GM04503 (cell line): Measurements from ENCODE around the gene BLTP2.

Experiments used
- DNase-seq: peaks from one replicate; pipeline ENCODE4 v3.0.0-alpha.2; 2012; ENCODE audit warnings: low read depth

Gene BLTP2

GRCh38 chr17:28598799-28599310, 46.1 kb downstream of the BLTP2 start, which contains the start of gene SPAG5:
TSS of gene SPAG5 (minus strand) at chr17:28599025. CDS start at chr17:28598946, 79 bp downstream.
- DNase-seq = peak; percentile 46

- DNase-seq = no peak
Observed at GRCh38 chr17:28598389-28598788, 46.6 kb downstream of the BLTP2 start.

- no peak for DNase-seq
Observed at GRCh38 chr17:28597606-28598383, 47.2 kb downstream of the BLTP2 start.
